GM10266 (cell line): Measurements from ENCODE around the gene ZNF627.

Experiments used
- DNase-seq: peaks from one replicate; pipeline ENCODE4 v3.0.0; 2012; ENCODE audit errors: extremely low spot score
- TF ChIP-seq, protein P1 (sequence below): IDR thresholded peaks from 2 replicates; pipeline ENCODE4 v1.5.1; 2012; ENCODE audit warnings: mild to moderate bottlenecking, low read depth; ENCODE audit not compliant: control insufficient read depth, insufficient read depth; ENCODE audit errors: missing control alignments

ZNF627 gene

DNA sequence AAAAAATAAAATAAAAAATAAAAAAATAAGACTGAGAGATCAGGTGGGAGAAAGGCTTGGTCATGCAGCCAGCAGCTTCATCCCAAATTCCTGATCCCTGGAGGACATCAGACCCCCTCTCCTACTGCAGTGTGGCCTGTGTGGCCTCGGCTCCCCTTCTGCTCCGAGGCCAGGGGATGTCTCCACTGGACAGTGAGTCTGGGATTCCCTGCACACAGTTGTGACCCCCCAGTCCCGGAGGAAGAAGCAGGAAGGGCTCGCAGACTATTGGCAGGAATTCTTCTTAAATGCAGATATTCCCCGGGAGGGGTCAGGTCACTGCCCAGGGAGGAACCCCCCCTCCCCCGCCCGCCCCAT, 41.9 kb downstream of the ZNF627 start:
- DNase-seq: no peak
- TF ChIP-seq, protein P1, sequence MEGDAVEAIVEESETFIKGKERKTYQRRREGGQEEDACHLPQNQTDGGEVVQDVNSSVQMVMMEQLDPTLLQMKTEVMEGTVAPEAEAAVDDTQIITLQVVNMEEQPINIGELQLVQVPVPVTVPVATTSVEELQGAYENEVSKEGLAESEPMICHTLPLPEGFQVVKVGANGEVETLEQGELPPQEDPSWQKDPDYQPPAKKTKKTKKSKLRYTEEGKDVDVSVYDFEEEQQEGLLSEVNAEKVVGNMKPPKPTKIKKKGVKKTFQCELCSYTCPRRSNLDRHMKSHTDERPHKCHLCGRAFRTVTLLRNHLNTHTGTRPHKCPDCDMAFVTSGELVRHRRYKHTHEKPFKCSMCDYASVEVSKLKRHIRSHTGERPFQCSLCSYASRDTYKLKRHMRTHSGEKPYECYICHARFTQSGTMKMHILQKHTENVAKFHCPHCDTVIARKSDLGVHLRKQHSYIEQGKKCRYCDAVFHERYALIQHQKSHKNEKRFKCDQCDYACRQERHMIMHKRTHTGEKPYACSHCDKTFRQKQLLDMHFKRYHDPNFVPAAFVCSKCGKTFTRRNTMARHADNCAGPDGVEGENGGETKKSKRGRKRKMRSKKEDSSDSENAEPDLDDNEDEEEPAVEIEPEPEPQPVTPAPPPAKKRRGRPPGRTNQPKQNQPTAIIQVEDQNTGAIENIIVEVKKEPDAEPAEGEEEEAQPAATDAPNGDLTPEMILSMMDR: no peak

- peak; percentile 95 for DNase-seq
- TF ChIP-seq, protein P1: no peak
These were observed 42.6 kb downstream of the ZNF627 start for GRCh38 chr19:11639602-11640471.

- TF ChIP-seq, protein P1: no peak
These were observed 44.0 kb downstream of the ZNF627 start for GRCh38 chr19:11641244-11641643.

DNA sequence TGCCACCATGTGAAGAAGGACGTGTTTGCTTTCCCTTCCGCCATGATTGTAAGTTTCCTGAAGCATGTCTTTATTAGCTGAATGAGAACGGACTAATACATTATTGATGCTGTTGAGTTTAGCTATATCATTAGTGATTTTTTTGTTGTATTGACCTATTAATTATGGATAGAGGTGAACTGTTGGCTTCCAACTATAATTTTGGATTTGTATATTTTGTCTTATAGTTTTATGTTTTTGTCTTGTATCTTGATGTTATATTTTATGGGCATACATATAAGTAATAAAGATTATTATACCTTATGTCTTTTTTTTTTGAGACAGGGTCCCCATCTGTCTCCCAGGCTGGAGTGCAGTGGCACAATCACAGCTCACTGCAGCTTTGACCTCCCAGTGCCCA, 45.6 kb downstream of the ZNF627 start:
- TF ChIP-seq, protein P1: no peak
- DNase-seq: no peak

More at GRCh38 chr19:11641244-11641643, 44.0 kb downstream of the ZNF627 start:
- DNase-seq: no peak

GRCh38 chr19:11649941-11650340, 52.7 kb downstream of the ZNF627 start:
- no peak for DNase-seq
- TF ChIP-seq, protein P1: no peak

- no peak for DNase-seq
- TF ChIP-seq, protein P1: no peak
These were observed 53.8 kb downstream of the ZNF627 start for GRCh38 chr19:11651062-11651461.

DNA sequence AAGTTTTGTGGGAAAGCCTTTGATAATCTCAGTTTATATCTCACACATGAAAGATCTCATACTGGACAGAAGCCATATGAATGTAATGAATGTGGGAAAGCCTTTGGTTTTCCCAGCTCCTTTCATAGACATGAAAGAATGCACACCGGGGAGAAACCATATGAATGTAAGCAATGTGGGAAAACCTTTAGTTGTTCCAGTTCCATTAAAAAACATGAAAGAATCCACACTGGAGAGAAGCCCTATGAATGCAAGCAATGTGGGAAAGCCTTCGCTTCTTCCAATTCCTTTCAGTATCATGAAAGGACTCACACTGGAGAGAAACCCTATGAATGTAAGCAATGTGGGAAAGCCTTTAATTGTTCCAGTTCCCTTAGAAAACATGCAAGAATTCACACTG, 54.8 kb downstream of the ZNF627 start:
- no peak for DNase-seq
- TF ChIP-seq, protein P1: no peak
